HEK293T (cell line): Measurements from ENCODE around the gene LTBR.

Experiments
- ARNT ChIP-seq: fragments of 450-650 bp; IDR thresholded peaks from 2 replicates; pipeline ENCODE4 v1.6.1; 2017; ENCODE audit warnings: mild to moderate bottlenecking
- BHLHE40 ChIP-seq: fragments of 450-650 bp; IDR thresholded peaks from 2 replicates; pipeline ENCODE4 v1.6.1; 2016; ENCODE audit warnings: mild to moderate bottlenecking, moderate library complexity, borderline replicate concordance
- CTBP1 ChIP-seq: fragments of 450-650 bp; IDR thresholded peaks from 2 replicates; pipeline ENCODE4 v1.6.1; 2016; ENCODE audit warnings: borderline replicate concordance
- ELF4 ChIP-seq: fragments of 450-650 bp; IDR thresholded peaks from 2 replicates; pipeline ENCODE4 v1.6.1; 2017; ENCODE audit warnings: antibody characterized with exemption
- FOXM1 ChIP-seq: fragments of 450-650 bp; IDR thresholded peaks from 2 replicates; pipeline ENCODE4 v1.6.1; 2017; ENCODE audit warnings: mild to moderate bottlenecking, borderline replicate concordance
- HDGF ChIP-seq: fragments of 450-650 bp; IDR thresholded peaks from 2 replicates; pipeline ENCODE4 v1.6.1; 2017; ENCODE audit warnings: antibody characterized with exemption, borderline replicate concordance
- NFRKB ChIP-seq: fragments of 450-650 bp; IDR thresholded peaks from 2 replicates; pipeline ENCODE4 v1.6.1; 2016; ENCODE audit warnings: mild to moderate bottlenecking, moderate library complexity
- SP1 ChIP-seq: fragments of 450-650 bp; IDR thresholded peaks from 2 replicates; pipeline ENCODE4 v1.6.1; 2017
- SUZ12 ChIP-seq: fragments of 450-650 bp; IDR thresholded peaks from 2 replicates; pipeline ENCODE4 v1.6.1; 2016; ENCODE audit warnings: mild to moderate bottlenecking
- ZNF384 ChIP-seq: fragments of 450-650 bp; IDR thresholded peaks from 2 replicates; pipeline ENCODE4 v1.6.1; 2016

DNA sequence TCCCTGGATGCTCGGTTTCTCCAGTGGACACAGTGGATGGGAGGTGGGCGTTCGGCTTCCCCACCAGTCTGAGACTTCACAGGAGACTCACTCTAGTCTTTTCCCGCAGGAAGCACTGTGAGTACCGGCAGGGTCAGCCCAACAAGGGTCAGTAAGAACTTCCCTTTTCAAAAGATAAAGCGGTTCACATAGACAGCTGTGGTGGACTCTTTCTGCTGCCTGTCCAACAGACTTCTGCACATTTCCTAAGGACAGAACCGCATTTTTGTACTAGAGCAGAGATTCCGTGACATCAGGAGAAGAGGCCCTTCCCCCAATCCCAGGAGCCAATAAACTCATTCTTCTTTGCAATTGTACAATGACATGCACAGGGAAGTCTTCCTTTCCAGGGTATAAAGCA, 10.4 kb downstream of the LTBR start:
- TF ChIP-seq NFRKB (no peak), SUZ12 (no peak), BHLHE40 (no peak), SP1 (no peak), ARNT (no peak), ELF4 (no peak), FOXM1 (no peak), CTBP1 (no peak), ZNF384 (no peak), HDGF (no peak)
